ENCODE results near the gene CDH16. TPM values are rescaled to one million over a fixed set of nuclear protein-coding genes. Genes with fewer than 3 reads are reported as not detected.

The CDH16 gene
- total and polyA plus RNA-seq, 2 of the 13 experiments (the other 11 are each of a cell fraction or from before 2014, with no cell fraction given), result 2.7 to 3.9 TPM

DNA sequence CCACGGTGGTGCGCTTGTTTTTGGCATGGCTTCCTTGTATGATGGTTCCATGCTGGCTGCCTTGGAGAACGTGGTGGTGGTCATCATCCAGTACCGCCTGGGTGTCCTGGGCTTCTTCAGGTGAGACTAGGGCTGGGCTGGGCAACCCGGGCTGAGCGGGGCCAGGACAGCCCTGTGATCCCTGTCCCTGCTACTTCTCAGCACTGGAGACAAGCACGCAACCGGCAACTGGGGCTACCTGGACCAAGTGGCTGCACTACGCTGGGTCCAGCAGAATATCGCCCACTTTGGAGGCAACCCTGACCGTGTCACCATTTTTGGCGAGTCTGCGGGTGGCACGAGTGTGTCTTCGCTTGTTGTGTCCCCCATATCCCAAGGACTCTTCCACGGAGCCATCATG, 21.6 kb upstream of the CDH16 start (continued):
- TF ChIP-seq, protein P1, sequence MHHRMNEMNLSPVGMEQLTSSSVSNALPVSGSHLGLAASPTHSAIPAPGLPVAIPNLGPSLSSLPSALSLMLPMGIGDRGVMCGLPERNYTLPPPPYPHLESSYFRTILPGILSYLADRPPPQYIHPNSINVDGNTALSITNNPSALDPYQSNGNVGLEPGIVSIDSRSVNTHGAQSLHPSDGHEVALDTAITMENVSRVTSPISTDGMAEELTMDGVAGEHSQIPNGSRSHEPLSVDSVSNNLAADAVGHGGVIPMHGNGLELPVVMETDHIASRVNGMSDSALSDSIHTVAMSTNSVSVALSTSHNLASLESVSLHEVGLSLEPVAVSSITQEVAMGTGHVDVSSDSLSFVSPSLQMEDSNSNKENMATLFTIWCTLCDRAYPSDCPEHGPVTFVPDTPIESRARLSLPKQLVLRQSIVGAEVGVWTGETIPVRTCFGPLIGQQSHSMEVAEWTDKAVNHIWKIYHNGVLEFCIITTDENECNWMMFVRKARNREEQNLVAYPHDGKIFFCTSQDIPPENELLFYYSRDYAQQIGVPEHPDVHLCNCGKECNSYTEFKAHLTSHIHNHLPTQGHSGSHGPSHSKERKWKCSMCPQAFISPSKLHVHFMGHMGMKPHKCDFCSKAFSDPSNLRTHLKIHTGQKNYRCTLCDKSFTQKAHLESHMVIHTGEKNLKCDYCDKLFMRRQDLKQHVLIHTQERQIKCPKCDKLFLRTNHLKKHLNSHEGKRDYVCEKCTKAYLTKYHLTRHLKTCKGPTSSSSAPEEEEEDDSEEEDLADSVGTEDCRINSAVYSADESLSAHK (CRISPR knock-in tag; IDR thresholded peaks at IDR 0.05; ENCODE audit: borderline replicate concordance), result no peak

DNA sequence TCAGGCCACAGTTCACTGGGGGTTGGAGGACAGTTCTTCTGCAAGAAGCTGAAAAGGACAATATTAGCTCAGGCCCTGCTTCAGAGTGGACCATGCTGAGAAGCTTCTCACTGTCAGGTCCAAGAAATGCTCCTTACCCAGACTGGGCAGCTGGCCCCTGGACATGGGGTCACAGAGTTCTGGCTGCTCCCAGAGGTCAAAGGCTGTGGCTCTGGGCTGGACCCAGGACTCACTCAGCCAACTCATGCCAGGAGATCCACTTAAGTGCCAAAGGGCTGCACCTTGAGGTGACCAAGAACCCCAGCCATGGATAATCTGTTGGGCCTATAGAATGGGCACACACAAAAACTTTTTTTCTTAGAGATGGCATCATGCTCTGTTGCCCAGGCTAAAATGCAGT, 20.7 kb upstream of the CDH16 start:
- FAIRE-seq (no peak), DNase-seq (ENCODE audit: low spot score) (no peak), ATAC-seq (no peak)
- H3K27ac ChIP-seq (ENCODE audit: extremely low read length, insufficient read depth, low read length), result no peak overlapping the region
- intact Hi-C loops (cut with micrococcal nuclease; ENCODE audit: unreplicated experiment) (no loop called here), in situ Hi-C loops (cut with HindIII; ENCODE audit: extremely low pct_ligation_motif_present, low pct_unique_long_range_greater_than_20kb) (loop anchor here (5.0 kb wide), 1 partner anchor 37 kb away; no protein-coding TSS in a partner anchor)
- POLR2A ChIA-PET, result interaction anchor here (0.6 to 2.2 kb wide), 2 partner anchors 9 to 34 kb away, joined by 3 to 9 read pairs; no protein-coding TSS in a partner anchor
- CTCF ChIA-PET (ENCODE audit: low intra/inter-chr PET ratio, low total read pairs), result no interaction called here
- TF ChIP-seq NONO (IDR thresholded peaks at IDR 0.05) (no peak), NONO (CRISPR knock-in tag; conservative IDR thresholded peaks at IDR 0.05) (no peak), HES4 (CRISPR knock-in tag; IDR thresholded peaks at IDR 0.05; ENCODE audit: borderline replicate concordance) (0 out of 2 replicates have a peak, but pooled peaks have one; percentile 22)
- H3K79me2 ChIP-seq (ENCODE audit: insufficient read depth, low read length), result peaks cover 23% of the 10 kb centered on the region
- no peak overlapping the region for H3K4me3 ChIP-seq (replicated peaks in 1 of 3; ENCODE audit: insufficient read depth in 1 of 3, low read depth in 2 of 3, low read length in 3 of 3)
- H3K4me1 ChIP-seq (ENCODE audit: insufficient read depth, low read length), result peaks cover 31% of the 10 kb centered on the region
- no peaks in the 10 kb centered on the region for H3K27me3 ChIP-seq (ENCODE audit: control insufficient read depth in 1 of 2, insufficient read depth in 2 of 2, low read length in 2 of 2)
- BruUV-seq (replicated peaks), result no TSS peak
- no peak overlapping the region for H3K4me2 ChIP-seq (ENCODE audit: low read depth, low read length)
- H3K36me3 ChIP-seq (replicated peaks in 1 of 2; ENCODE audit: control insufficient read depth in 1 of 2, insufficient read depth in 2 of 2, low read length in 2 of 2), result peaks cover 32 to 60% of the 10 kb centered on the region in 2 experiments
- H3K9ac ChIP-seq (ENCODE audit: insufficient read depth, low read depth, low read length), result no peak overlapping the region
- no peaks in the 10 kb centered on the region; the same call in 1 of the 2 replicates for H4K20me1 ChIP-seq (ENCODE audit: insufficient read depth, low read length)
- no peak overlapping the region for H2AFZ ChIP-seq (ENCODE audit: low read length)
- H3K9me3 ChIP-seq (ENCODE audit: low read length), result no peaks in the 10 kb centered on the region

Data from HepG2 (cell line).